NCI-H2196 (cell line): ENCODE results near the gene MRPL36.
"Not testable (repeated sequence)": the region's sequence is repeated elsewhere in the genome, so short reads cannot be mapped to it uniquely, and the experiment has no call there.

Source experiments
- DNase-seq: peaks from one replicate; lab custom pipeline; 2025; ENCODE audit not compliant: unreplicated experiment; lab: John Stamatoyannopoulos, UW

The MRPL36 gene

GRCh38 chr5:1799602-1800471, at the start of gene MRPL36:
MRPL36 (minus strand) TSS chr5:1799837; CDS start chr5:1798935, 902 bp downstream.
- DNase-seq, result peak; percentile 93

GRCh38 chr5:1847611-1848010, 48.0 kb upstream of the MRPL36 start:
- no peak for DNase-seq

GRCh38 chr5:1847056-1847455, 47.4 kb upstream of the MRPL36 start:
- no peak for DNase-seq

GRCh38 chr5:1846583-1846982, 46.9 kb upstream of the MRPL36 start:
- no peak for DNase-seq

- no peak for DNase-seq
Measured at GRCh38 chr5:1845696-1846095, 46.1 kb upstream of the MRPL36 start.

- no peak for DNase-seq
Measured at GRCh38 chr5:1844708-1845436, 45.2 kb upstream of the MRPL36 start.

GRCh38 chr5:1843761-1844160, 44.1 kb upstream of the MRPL36 start:
- DNase-seq, result not testable (repeated sequence)

- DNase-seq, result no peak
Measured at GRCh38 chr5:1842004-1842819, 42.6 kb upstream of the MRPL36 start.

GRCh38 chr5:1840741-1841521, 41.3 kb upstream of the MRPL36 start:
- DNase-seq, result no peak

- no peak for DNase-seq
Measured at GRCh38 chr5:1840071-1840547, 40.5 kb upstream of the MRPL36 start.

GRCh38 chr5:1838013-1838412, 38.4 kb upstream of the MRPL36 start:
- no peak for DNase-seq

- no peak for DNase-seq
Measured at GRCh38 chr5:1836891-1837880, 37.5 kb upstream of the MRPL36 start.

GRCh38 chr5:1836176-1836890, 36.7 kb upstream of the MRPL36 start:
- DNase-seq, result no peak

GRCh38 chr5:1835431-1835830, 35.8 kb upstream of the MRPL36 start:
- no peak for DNase-seq

GRCh38 chr5:1834721-1835429, 35.2 kb upstream of the MRPL36 start:
- no peak for DNase-seq

- no peak for DNase-seq
Measured at GRCh38 chr5:1834022-1834551, 34.5 kb upstream of the MRPL36 start.

GRCh38 chr5:1833264-1834021, 33.8 kb upstream of the MRPL36 start:
- no peak for DNase-seq
